Heart left ventricle (tissue), 13 donors: ENCODE measurements around the gene CNTN4.

Experiments
- CTCF ChIP-seq, 12 donors: fragments of 200-600 bp; sonication (generic) in 4 of 12; IDR thresholded peaks; one replicate each; pipeline versions ENCODE4 v1.5.0 to v1.8.0; 2018 to 2022; ENCODE audit warnings: antibody characterized with exemption in 12 of 12, mild to moderate bottlenecking in 5 of 12
- POLR2A ChIP-seq, 2 donors: fragments of 450-650 bp; IDR thresholded peaks; one replicate each; pipeline ENCODE4 v1.6.1; 2017; ENCODE audit warnings: antibody characterized with exemption in 2 of 2, mild to moderate bottlenecking in 2 of 2, moderate library complexity in 2 of 2
- donor health status: ischemic (EF 13 %, LVEDD 7.1; RV severe dilation, severe dysfunction).
- donor health status: DM: no; HTN: yes; CAD: no.
- donor health status: DM: no; HTN: no; CAD: no.
- donor health status: ischemic (EF 25% LVEDD 6.9; RV normal size, moderate dysfunction).
- donor health status: ischemic (EF 25% LVEDD 5.7; RV mildly dilated, moderate dysfunction).
- donor health status: ischemic (EF 35%, LVEDD 5.7; RV mildly dilated, moderate dysfunction).
- donor health status: nonischemic (EF 11% LVEDD 7.7; RV severe dilation, severe dysfunction).
- donor health status: DM: yes; HTN: yes; CAD: no.
- donor health status: PGD.
- donor health status: ischemic (EF 29% LVEDD 5.4; RV normal size, mild dysfunction).
- donor health status: nonischemic (EF 23%, LVEDD 6.1; RV moderate dilation, normal function).

DNA sequence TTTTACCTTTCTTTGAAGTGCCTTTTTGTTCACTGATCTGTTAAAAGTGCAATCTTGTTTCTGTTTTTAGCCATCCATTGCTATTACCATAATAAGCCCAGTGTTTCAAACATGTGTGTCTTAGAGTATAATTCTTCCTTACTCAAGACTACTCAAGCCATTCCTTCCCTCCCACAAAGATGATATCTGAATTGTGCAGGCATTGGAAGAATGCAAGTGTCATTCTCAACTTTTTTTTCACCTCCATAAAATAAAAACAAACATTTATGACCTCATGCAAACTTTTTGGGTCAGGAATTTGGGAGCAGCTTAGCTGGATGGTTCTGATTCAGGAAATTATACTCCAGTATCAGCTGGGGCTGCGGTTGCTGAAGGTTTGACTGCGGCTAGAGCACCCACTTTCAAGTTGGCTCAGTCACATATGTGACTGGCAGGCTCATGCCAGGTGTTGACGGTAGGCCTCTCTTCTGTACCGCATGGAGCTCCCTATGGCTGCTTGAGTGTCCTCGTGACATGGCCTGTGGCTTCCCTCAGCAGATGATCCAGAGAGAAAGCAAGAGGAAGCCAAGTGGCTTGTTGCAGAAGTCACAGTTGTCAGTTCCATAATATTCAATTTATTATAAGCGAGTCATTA, 490.8 kb downstream of the CNTN4 start:
- TF ChIP-seq CTCF (IDR thresholded peaks at IDR 0.05) (no peak), POLR2A (IDR thresholded peaks at IDR 0.05) (no peak)
